ENCODE data around the gene RPS3A.

The RPS3A gene

GRCh38 chr4:151098979-151099228, 524 bp upstream of the RPS3A start:
- Histone ChIP-seq H3K27ac (ENCODE audit: low read depth, low read length) (peak overlapping the region; percentile 67), H3K79me2 (ENCODE audit: insufficient read depth, low read length) (peaks cover 44% of the 10 kb centered on the region), H3K4me2 (ENCODE audit: low read depth, low read length, poor library complexity, severe bottlenecking) (peak overlapping the region; percentile 95), H2AFZ (ENCODE audit: low read depth, low read length, severe bottlenecking) (peak overlapping the region; percentile 99), H3K27me3 (ENCODE audit: low read length) (no peaks in the 10 kb centered on the region), H3K9ac (ENCODE audit: low read length) (peak overlapping the region; percentile 64), H3K9me3 (ENCODE audit: insufficient read depth, low read length) (no peaks in the 10 kb centered on the region), H3K4me3 (ENCODE audit: insufficient read depth, low read length, poor library complexity, severe bottlenecking) (peak overlapping the region; percentile 58), H3K36me3 (ENCODE audit: low read length) (peaks cover 40% of the 10 kb centered on the region), H3K9me2 (replicated peaks; ENCODE audit: insufficient read depth, low read length) (no peaks in the 10 kb centered on the region), H4K20me1 (ENCODE audit: low read depth, low read length) (peaks cover 34% of the 10 kb centered on the region), H3F3A (ENCODE audit: insufficient read depth) (peaks cover 32% of the 10 kb centered on the region)
- TF ChIP-seq CTCF (IDR thresholded peaks at IDR 0.05; ENCODE audit: insufficient read depth, low read length, poor library complexity, severe bottlenecking), result no peak
- TF ChIP-seq EZH2phosphoT487 (conservative IDR thresholded peaks at IDR 0.05; ENCODE audit: low read length), result no peak

- Histone ChIP-seq H3K9me2 (replicated peaks; ENCODE audit: insufficient read depth, low read length) (no peaks in the 10 kb centered on the region), H4K20me1 (ENCODE audit: low read depth, low read length) (peaks cover 34% of the 10 kb centered on the region), H3F3A (ENCODE audit: insufficient read depth) (peaks cover 43% of the 10 kb centered on the region), H3K9ac (ENCODE audit: low read length) (peak overlapping the region; percentile 98), H3K27me3 (ENCODE audit: low read length) (no peaks in the 10 kb centered on the region), H3K79me2 (ENCODE audit: insufficient read depth, low read length) (peaks cover 44% of the 10 kb centered on the region), H3K9me3 (ENCODE audit: insufficient read depth, low read length) (no peaks in the 10 kb centered on the region), H2AFZ (ENCODE audit: low read depth, low read length, severe bottlenecking) (no peak overlapping the region), H3K36me3 (ENCODE audit: low read length) (peaks cover 50% of the 10 kb centered on the region), H3K4me3 (ENCODE audit: insufficient read depth, low read length, poor library complexity, severe bottlenecking) (peak overlapping the region; percentile 76), H3K27ac (ENCODE audit: low read depth, low read length) (peak overlapping the region; percentile 72), H3K4me2 (ENCODE audit: low read depth, low read length, poor library complexity, severe bottlenecking) (peak overlapping the region; percentile 96)
- TF ChIP-seq EZH2phosphoT487 (conservative IDR thresholded peaks at IDR 0.05; ENCODE audit: low read length) (no peak), CTCF (IDR thresholded peaks at IDR 0.05; ENCODE audit: insufficient read depth, low read length, poor library complexity, severe bottlenecking) (no peak)
Observed at GRCh38 chr4:151099976-151100417, 569 bp downstream of the RPS3A start.

GRCh38 chr4:151100531-151100930, 1.1 kb downstream of the RPS3A start:
- Histone ChIP-seq H3K9ac (ENCODE audit: low read length) (peak overlapping the region; percentile 98), H3K9me3 (ENCODE audit: insufficient read depth, low read length) (no peaks in the 10 kb centered on the region), H3K79me2 (ENCODE audit: insufficient read depth, low read length) (peaks cover 44% of the 10 kb centered on the region), H3K27ac (ENCODE audit: low read depth, low read length) (peak overlapping the region; percentile 72), H3K36me3 (ENCODE audit: low read length) (peaks cover 51% of the 10 kb centered on the region), H4K20me1 (ENCODE audit: low read depth, low read length) (peaks cover 34% of the 10 kb centered on the region), H2AFZ (ENCODE audit: low read depth, low read length, severe bottlenecking) (no peak overlapping the region), H3F3A (ENCODE audit: insufficient read depth) (peaks cover 48% of the 10 kb centered on the region), H3K4me2 (ENCODE audit: low read depth, low read length, poor library complexity, severe bottlenecking) (peak overlapping the region; percentile 96), H3K4me3 (ENCODE audit: insufficient read depth, low read length, poor library complexity, severe bottlenecking) (peak overlapping the region; percentile 76), H3K9me2 (replicated peaks; ENCODE audit: insufficient read depth, low read length) (no peaks in the 10 kb centered on the region), H3K27me3 (ENCODE audit: low read length) (no peaks in the 10 kb centered on the region)
- TF ChIP-seq EZH2phosphoT487 (conservative IDR thresholded peaks at IDR 0.05; ENCODE audit: low read length) (no peak), CTCF (IDR thresholded peaks at IDR 0.05; ENCODE audit: insufficient read depth, low read length, poor library complexity, severe bottlenecking) (no peak)
